GM18505 (cell line): ENCODE measurements around the gene NF2.

Experiments used
- ATAC-seq: cut with Tn5 transposase; IDR thresholded peaks from one replicate; pipeline ENCODE4 v1.9.1; 2021; ENCODE audit not compliant: unreplicated experiment
- POLR2A ChIP-seq: IDR thresholded peaks from 4 replicates; pipeline ENCODE4 v1.6.1; 2011; ENCODE audit warnings: borderline replicate concordance; ENCODE audit not compliant: insufficient read depth, insufficient read length; ENCODE audit errors: extremely low read depth

NF2 gene

DNA sequence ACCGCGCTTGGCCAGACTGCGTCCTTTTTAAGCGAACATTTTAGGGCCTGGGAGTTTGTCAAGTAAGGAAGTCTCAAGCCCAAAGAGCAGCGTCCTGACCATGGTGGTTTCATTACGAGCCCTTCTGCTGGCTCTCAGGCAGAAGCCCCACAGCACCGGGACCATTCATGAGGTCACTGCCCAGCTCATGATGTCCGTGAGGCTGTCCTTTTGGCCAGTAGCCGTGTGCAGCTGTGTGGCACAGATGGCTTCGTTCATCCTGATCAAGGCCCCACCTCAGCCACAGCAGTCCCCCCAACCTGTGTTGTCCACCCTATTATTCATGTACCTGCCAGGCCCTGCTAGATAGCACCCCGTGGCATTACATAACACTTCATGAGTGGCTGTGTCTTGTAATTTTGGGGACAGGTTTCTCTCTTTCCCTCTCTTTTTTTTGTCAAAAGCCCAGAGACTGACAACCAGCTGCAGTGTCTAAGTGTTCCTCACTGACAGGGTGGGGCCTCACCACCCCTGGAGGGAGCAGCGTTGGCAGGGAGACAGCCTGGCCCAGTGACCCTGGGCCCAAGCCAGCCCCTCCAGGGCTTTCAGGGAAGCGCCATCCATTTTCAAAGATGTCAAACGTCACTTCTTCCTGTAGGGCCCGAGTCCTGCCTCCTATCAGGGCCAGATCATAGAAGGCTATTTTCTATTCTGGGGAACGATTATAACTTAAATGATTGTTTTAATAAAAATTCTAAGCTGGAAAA lies 94.6 kb downstream of the NF2 start:
- TF ChIP-seq POLR2A: no peak
- no peak for ATAC-seq

DNA sequence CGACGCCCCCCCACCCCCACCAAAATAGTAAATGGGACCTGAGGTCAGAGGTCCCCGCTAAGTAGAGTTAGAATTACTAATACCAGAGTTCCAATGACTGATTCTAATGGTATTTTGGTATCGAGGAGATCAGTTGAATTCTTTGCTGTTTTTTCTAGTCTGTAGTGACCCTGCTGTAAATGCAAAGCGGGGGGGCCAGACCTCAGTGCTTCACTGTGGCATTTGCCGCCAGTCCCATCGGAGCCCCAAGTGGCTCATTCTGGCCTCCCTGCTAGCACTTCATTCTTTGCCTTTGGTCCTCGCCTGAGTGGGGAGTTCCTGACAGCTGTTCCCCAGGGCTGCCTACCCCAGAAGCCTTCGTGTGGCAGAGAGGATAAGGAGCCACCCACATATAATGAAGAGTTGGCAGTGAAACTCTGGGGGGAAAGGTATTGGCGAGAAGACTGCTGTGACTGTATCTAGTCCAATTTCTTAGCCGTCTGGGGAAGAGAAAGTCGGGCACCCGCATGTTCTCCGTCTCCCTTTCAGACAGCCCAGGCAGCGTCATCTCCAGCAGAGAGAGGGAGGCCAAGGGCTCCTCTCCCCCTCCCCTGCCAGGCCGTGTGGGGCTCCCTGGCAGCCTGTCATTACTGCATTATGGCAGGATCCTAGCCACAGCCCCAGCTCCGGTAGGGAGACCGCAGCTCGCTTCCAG lies 96.9 kb downstream of the NF2 start:
- no peak for ATAC-seq
- TF ChIP-seq POLR2A: no peak

DNA sequence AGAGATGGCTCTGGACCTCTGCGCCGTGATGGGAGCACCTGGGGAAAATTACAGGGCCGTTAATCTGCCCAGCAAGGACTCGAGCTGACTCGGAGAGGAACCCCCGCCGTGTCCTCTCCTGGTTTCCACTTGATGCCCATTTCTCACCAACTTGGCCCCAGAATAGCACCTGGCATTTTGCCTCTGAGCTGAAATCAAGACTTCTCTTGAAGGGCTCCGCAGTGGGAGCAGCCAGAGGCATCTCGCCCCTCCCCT lies 97.4 kb downstream of the NF2 start:
- no peak for ATAC-seq
- no peak for TF ChIP-seq POLR2A

DNA sequence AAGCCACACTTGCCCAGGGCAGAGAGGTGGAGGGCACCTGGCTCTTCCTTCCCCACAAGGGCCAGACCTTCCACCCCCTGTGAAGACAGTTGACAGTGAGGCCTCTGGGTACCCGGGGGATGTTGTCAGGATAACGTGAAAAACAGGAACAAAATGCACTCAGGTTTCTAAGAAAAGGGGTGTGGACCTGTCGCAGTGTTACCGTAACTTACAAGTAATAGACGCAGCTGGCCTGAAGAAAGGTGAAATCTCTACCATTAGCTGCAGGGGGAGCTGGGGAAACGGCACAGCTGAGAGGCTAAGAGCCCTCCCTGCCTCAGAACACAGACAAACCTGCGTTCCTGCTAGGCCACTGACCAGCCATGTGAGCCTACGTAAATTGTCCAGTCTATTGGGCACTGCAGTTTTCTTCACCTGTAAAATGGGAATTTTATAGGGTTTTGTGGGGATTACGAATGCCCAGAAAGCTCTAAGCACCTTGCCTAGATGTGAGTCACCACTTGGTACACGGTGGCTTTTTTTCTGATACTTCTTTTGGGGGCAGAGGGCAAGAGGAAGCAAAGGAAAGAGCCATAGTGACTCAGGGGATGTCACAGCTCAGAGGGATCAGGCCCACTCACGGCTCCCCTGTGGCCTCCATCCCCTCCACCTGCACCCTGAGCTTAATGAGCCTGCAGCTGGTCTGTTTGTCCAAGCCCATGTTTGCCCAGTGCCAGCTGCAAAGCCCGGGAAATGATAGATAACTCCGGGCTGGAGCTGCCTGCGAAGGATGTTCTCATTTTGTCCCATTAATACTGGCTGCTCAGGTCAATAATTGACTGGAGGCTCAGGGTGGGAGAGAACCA lies 97.9 kb downstream of the NF2 start:
- ATAC-seq: no peak
- no peak for TF ChIP-seq POLR2A

DNA sequence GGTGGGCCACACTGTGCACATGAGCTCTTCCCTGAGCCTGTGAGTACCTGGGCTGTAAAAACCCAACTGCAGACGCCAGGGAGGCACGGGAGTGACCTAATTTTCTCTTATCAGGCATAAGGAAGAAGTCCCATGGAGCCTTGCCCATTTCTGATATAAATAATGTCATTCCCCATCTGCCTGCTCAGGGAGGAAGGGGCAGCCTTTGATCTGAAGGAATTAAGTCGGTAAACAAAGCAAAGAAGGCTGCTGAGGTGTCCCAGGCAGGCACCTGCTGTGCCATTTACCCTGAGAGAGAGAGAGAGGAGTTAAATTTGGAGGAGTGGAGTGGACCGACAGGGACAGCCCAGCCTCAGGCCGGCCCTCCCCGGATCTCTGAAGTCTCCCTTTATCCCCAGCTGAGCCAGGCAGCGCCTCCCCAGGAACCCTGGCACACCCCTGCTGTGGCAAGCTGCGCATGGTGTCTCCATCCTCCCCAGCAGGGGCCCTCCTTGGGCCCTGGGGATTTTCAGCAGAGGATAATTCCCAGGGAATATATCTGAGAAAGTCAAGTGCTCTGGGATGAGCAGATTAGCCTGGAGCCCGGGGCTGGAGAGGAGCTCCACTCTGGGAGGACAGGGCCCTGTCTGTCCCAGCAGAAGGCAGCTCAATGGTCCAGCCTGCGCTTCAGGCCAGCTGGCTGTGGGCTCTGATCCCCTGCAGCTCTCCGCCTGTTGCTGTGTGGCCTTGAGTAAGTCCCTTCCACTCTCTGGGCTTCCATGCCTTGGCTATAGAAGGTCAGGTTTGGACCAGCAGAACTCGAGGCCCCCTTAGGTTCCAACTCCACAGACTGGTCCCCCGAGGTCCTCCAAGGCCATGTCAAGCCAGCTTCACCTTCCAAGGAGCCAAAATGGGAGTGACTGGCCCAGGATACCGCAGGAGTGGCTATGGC lies 98.8 kb downstream of the NF2 start:
- TF ChIP-seq POLR2A: no peak
- no peak for ATAC-seq

DNA sequence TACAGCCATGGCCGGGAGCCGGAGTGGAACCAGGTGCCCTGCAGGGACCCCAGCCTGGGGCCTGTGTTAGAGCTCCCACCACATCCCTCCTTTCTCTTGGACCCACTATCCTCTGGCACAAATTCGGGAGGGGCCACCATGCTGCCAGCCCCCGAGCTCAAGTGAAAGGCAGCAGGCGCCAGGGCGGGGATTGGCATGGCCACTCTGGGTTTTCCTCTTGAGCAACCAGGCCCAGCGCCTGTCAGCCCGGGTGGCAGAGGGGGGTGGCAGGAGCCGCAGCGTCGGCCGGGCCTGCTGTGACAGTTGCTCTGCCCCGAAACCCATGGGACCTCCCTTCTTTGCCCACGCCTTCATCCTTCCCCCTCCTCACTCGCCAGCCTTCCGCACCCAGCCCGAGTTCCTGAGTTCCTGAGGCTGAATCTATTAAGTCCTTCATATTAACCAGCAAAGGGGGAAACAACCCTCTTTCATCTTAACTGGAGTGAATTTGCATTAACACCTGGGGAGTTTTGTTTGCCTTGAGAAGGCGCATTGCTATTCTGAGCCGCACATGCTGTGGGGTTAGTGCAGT lies 99.6 kb downstream of the NF2 start:
- TF ChIP-seq POLR2A: no peak
- no peak for ATAC-seq

DNA sequence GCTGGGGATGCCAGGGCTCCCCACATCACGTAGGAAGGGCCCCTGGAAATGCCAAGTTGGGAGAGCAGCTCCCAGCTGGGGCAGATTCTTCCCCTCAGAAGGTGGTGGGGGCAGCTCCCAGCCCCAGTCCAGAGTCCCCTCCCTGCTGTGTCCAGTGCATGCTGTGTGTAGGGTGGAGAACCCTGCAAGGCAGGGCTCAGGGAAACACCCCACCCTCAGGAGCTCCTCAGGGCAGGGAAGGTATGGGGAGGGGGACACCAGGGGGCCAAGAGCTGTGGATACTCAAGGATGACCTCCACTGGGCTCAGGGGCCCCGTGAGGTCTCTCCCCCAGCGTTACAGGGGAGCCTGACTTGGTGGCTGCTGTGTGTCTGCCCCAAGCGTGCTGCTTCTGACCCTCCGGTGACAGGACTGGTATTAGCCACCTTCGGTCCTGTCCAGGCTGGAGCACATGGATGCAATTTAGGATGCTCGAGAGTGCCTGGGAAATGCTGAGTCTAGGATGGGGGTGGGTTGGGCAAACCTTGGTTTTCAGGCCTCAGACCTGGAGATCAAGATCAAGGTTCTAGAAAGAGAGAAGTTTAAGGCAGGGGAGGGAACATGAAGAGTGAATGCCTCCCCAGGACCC lies 100.2 kb downstream of the NF2 start:
- no peak for ATAC-seq
- no peak for TF ChIP-seq POLR2A

DNA sequence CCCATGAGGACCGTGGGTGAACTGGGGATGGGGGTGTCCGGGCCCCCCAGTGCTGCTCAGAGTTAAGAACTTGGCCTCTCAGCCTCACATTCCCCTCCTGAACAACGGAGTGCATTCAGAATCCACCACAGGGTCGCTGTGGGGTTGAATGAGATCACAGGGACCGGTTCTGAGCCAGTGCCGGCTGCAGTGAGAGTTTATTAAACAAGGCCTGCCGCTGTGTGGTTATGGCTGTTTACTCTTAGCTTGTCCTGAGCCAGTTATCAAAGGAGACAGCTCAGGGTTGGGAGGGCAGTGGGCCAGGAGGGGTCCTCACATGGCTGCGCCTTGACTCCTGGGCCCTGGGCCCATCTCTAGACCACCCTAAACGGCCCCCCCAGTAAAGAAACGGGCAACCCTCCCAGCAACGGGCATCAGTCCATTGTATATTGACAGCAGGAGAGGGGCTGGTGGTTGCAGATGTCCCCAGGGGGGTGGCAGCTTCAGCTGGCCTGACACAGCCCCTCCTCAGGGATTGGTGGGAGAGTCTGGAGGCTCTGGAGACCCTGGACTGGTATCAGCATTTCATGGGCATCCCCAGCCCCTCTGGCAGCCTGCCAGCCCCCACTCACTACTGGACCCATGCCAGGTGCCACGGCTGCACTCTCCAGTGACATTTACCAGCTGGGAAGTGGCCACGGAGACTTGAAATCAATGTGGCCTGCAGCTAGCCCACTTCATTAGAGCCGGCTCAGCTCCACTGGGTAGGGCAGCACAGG lies 101.3 kb downstream of the NF2 start:
- no peak for TF ChIP-seq POLR2A
- ATAC-seq: no peak

DNA sequence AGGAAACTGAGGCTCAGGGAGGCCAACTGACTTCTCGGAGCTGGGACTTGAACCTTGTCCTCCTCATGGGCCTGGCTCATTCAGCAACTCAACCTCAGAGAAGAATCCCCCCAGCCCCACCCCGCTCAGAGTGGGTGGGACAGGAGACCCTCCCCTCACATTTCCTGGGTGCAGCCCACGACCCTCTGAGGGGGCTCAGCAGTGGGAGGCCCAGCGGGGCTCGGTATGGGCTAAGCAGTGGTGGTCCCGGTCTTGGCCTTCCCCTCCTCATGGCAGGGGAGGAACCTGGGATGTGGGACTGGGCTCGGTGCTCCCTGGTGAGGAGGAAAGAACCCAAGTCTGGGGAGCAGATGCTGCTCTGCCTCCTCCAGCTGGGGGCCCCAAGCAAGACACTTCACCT lies 102.2 kb downstream of the NF2 start:
- TF ChIP-seq POLR2A: no peak
- ATAC-seq: no peak

DNA sequence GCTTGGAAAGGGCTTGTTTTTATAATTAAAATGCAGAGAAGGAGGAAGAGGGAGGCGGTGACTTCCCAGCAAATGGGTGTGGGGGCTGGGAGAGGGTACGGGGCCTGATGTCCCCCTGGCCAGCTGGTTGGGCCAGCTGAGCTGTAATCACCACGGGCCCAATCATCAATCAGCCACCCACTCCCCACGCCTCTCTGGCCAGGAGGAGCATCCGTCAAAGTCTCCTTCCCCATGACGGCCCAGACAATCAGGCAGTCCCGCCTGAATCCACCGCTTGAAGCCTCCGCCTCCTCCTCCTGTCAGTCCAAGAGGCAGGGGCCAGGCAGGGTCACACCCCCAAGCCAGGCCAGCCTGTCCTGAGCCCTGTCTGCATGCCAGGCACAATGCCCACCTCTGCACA lies 103.1 kb downstream of the NF2 start:
- no peak for TF ChIP-seq POLR2A
- no peak for ATAC-seq

DNA sequence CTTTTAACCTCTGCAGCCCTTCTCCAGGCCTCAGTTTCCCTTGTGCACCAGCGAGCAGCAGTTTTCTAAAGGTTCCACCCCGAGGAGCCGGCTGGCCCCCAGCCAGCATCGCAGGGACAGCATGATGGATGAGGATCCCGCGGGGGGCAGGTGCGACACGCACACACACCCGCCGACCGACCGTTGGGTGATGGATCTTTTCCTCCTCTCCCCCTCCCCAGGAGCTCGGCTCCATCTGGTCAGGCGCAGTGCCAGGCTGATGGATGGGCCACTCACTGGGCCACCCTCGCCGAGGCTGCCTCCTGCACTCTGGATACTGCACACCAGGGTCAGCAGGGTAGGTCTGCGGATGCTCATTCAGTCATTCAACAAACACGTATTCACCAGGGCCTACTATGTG lies 103.6 kb downstream of the NF2 start:
- TF ChIP-seq POLR2A: no peak
- no peak for ATAC-seq

DNA sequence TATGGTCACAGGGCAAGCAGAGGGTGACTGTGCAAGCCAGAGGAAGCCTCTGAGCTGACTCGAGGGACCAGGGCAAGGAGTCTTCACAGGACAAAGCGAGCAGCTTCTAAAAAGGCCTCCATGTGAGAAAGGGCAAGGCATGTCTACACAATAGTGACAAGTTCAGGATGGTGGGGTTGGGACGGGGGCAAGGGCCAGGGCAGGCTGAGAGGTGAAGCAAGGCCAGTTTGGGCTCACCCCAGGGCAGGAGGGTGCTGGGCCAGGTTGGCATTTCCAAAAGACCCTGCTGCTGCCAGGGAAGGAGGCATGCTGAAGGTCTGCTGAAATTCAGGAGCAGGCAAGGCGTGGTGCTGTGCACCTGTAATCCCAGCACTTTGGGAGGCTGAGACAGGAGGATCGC lies 104.0 kb downstream of the NF2 start:
- TF ChIP-seq POLR2A: no peak

More for the DNA sequence above, 104.0 kb downstream of the NF2 start:
- no peak for ATAC-seq
